ENCODE data around the gene DYNLL1. TPM values are rescaled to one million over a fixed set of nuclear protein-coding genes. Genes with fewer than 3 reads are reported as not detected.
"Not testable (repeated sequence)": the region's sequence is repeated elsewhere in the genome, so short reads cannot be mapped to it uniquely, and the experiment has no call there.

DYNLL1 gene
- total RNA-seq (10 to 100 TPM; 47.2 to 90.1 (median 75.5) TPM), total RNA-seq (22.7 to 126 (median 36.3) reads per million in 29 experiments)
- total RNA-seq (2013) = 86.0 TPM

GRCh38 chr12:120495731-120496412 lies at the start of gene DYNLL1:
TSS of gene DYNLL1 (plus strand) at chr12:120496113. CDS start at chr12:120496422, 309 bp downstream.
- 0% methylated on average over 22 of the region's 53 CpGs for WGBS (ENCODE audit: insufficient coverage)
- Mint-ChIP-seq H3K4me1 (peaks cover 29 to 37% (median 31%) of the 10 kb centered on the region in 3 donors), H3K4me3 (peak within 1 kb of the TSS; percentile 88 to 96 (median 91)), H3K27ac (peak within 1 kb of the TSS; percentile 90 to 93), H3K27me3 (no peaks in the 10 kb centered on the region), H3K9me3 (no peaks in the 10 kb centered on the region), H3K36me3 (peaks cover 15% of the 10 kb centered on the region)
- POLR2A ChIA-PET = interaction anchor here (0.6 to 2.1 kb wide), 9 partner anchors 9 to 295 kb away, joined by 3 to 10 read pairs (median 3); partner anchors contain the start of genes COQ5 (in 1 of the 2), RNU4-2 (in 1 of the 2) and RPLP0 (in 1 of the 2)
- Histone ChIP-seq H3K27ac (ENCODE audit: low read length) (peak within 1 kb of the TSS; percentile 63), H3K4me3 (ENCODE audit: control insufficient read depth in 1 of 2, extremely low read depth in 1 of 2, low read length in 1 of 2) (peak within 1 kb of the TSS; percentile 83 to 97), H3K36me3 (ENCODE audit: control insufficient read depth in 2 of 2, extremely low read depth in 1 of 2, insufficient read depth in 1 of 2, low read length in 1 of 2) (peaks cover 0 to 9% of the 10 kb centered on the region in 2 donors), H3K4me1 (ENCODE audit: control insufficient read depth in 1 of 2, extremely low read depth in 1 of 2, insufficient read depth in 2 of 2, low read length in 2 of 2) (peaks cover 15 to 16% of the 10 kb centered on the region in 2 experiments), H3K9me3 (no peaks in the 10 kb centered on the region), H3K27me3 (replicated peaks in 1 of 2; ENCODE audit: control insufficient read depth in 2 of 2, extremely low read depth in 1 of 2, insufficient read depth in 2 of 2, low read length in 1 of 2) (no peaks in the 10 kb centered on the region)
- ATAC-seq (replicated peaks in 1 of 4) = peak; percentile 95 to 99 (median 97)
- DNase-seq = peak; percentile 89 to 99 (median 95)
- CTCF ChIA-PET = interaction anchor here (0.6 to 1.6 kb wide), 8 partner anchors 25 to 1368 kb away, joined by 3 to 9 read pairs (median 4); partner anchors contain the start of gene SRSF9 (in 1 of the 2)

DNA sequence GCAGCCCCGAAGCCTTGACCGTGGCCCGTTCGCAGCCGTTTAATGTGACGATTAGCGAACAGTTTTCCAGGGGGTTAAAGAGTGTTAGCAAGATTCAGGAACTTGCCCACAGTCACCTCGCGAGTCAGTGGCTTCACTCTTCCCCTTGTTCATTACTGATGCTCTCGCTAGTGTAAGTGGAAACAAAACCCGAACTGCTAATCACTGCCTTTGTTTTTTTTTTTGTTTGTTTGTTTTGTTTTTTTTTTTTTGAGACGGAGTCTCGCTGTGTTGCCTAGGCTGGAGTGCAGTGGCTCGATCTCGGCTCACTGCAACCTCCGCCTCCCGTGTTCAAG lies 49.1 kb upstream of the DYNLL1 start:
- ATAC-seq (replicated peaks in 1 of 4); H3K9me3 ChIP-seq; POLR2A ChIA-PET; H3K27me3 Mint-ChIP-seq; H3K9me3 Mint-ChIP-seq; DNase-seq; H3K27me3 ChIP-seq (replicated peaks in 1 of 2; ENCODE audit: control insufficient read depth in 2 of 2, extremely low read depth in 1 of 2, insufficient read depth in 2 of 2, low read length in 1 of 2); CTCF ChIA-PET: not testable (repeated sequence)
- H3K4me1 ChIP-seq (ENCODE audit: control insufficient read depth in 1 of 2, extremely low read depth in 1 of 2, insufficient read depth in 2 of 2, low read length in 2 of 2) = peaks cover 13 to 31% of the 10 kb centered on the region in 2 experiments
- no CpG with 5 or more reads among the region's 17 CpGs for WGBS (ENCODE audit: insufficient coverage)
- H3K4me3 ChIP-seq (ENCODE audit: control insufficient read depth in 1 of 2, extremely low read depth in 1 of 2, low read length in 1 of 2) = peak overlapping the region; percentile 92 to 99
- peak overlapping the region; percentile 97 to 98 (median 98) for H3K4me3 Mint-ChIP-seq
- peak overlapping the region; percentile 79 for H3K27ac ChIP-seq (ENCODE audit: low read length)
- H3K36me3 Mint-ChIP-seq = peaks cover 16% of the 10 kb centered on the region
- peak overlapping the region; percentile 90 to 96 for H3K27ac Mint-ChIP-seq
- H3K4me1 Mint-ChIP-seq = peaks cover 34 to 44% (median 38%) of the 10 kb centered on the region in 3 donors
- peaks cover 2 to 26% of the 10 kb centered on the region in 2 donors for H3K36me3 ChIP-seq (ENCODE audit: control insufficient read depth in 2 of 2, extremely low read depth in 1 of 2, insufficient read depth in 1 of 2, low read length in 1 of 2)

- Mint-ChIP-seq H3K36me3 (peaks cover 16% of the 10 kb centered on the region), H3K4me3 (peak overlapping the region; percentile 97 to 98 (median 98)), H3K27me3 (no peaks in the 10 kb centered on the region), H3K27ac (peak overlapping the region in 1 of 2 donors; percentile 34), H3K9me3 (no peaks in the 10 kb centered on the region), H3K4me1 (peaks cover 34 to 44% (median 38%) of the 10 kb centered on the region in 3 donors)
- no peak overlapping the region for H3K27ac ChIP-seq (ENCODE audit: low read length)
- no peak for ATAC-seq (replicated peaks in 1 of 4)
- ChIA-PET POLR2A (no interaction called here), CTCF (interaction anchor here (0.6 to 1.2 kb wide), 5 partner anchors 9 to 904 kb away, joined by 3 to 4 read pairs (median 4); partner anchors contain the start of gene ANAPC5 (in 1 of the 2))
- WGBS (ENCODE audit: insufficient coverage) = 100% methylated on average over 4 of the region's 4 CpGs
- DNase-seq = no peak
- H3K36me3 ChIP-seq (ENCODE audit: control insufficient read depth in 2 of 2, extremely low read depth in 1 of 2, insufficient read depth in 1 of 2, low read length in 1 of 2) = peaks cover 0 to 25% of the 10 kb centered on the region in 2 donors
- no peak overlapping the region for H3K4me3 ChIP-seq (ENCODE audit: control insufficient read depth in 1 of 2, extremely low read depth in 1 of 2, low read length in 1 of 2)
- peaks cover 13 to 31% of the 10 kb centered on the region in 2 experiments for H3K4me1 ChIP-seq (ENCODE audit: control insufficient read depth in 1 of 2, extremely low read depth in 1 of 2, insufficient read depth in 2 of 2, low read length in 2 of 2)
- no peaks in the 10 kb centered on the region for H3K27me3 ChIP-seq (replicated peaks in 1 of 2; ENCODE audit: control insufficient read depth in 2 of 2, extremely low read depth in 1 of 2, insufficient read depth in 2 of 2, low read length in 1 of 2)
- H3K9me3 ChIP-seq = no peaks in the 10 kb centered on the region
These were observed 47.9 kb upstream of the DYNLL1 start for GRCh38 chr12:120447992-120448391.

- not testable (repeated sequence) for H3K27me3 ChIP-seq (replicated peaks in 1 of 2; ENCODE audit: control insufficient read depth in 2 of 2, extremely low read depth in 1 of 2, insufficient read depth in 2 of 2, low read length in 1 of 2); H3K27ac ChIP-seq (ENCODE audit: low read length); ATAC-seq (replicated peaks in 1 of 4); H3K9me3 Mint-ChIP-seq; H3K4me3 Mint-ChIP-seq; H3K9me3 ChIP-seq; H3K4me3 ChIP-seq (ENCODE audit: control insufficient read depth in 1 of 2, extremely low read depth in 1 of 2, low read length in 1 of 2); H3K27me3 Mint-ChIP-seq; H3K27ac Mint-ChIP-seq; DNase-seq
- Mint-ChIP-seq H3K36me3 (peaks cover 12% of the 10 kb centered on the region), H3K4me1 (peaks cover 12 to 22% (median 21%) of the 10 kb centered on the region in 3 donors)
- H3K4me1 ChIP-seq (ENCODE audit: control insufficient read depth in 1 of 2, extremely low read depth in 1 of 2, insufficient read depth in 2 of 2, low read length in 2 of 2) = peaks cover 4 to 11% of the 10 kb centered on the region in 2 experiments
- WGBS (ENCODE audit: insufficient coverage) = 92% methylated on average over 2 of the region's 5 CpGs
- POLR2A ChIA-PET = interaction anchor here in 1 of 2 donors (0.5 to 0.7 kb wide), 3 partner anchors 65 to 191 kb away, joined by 3 to 5 read pairs (median 3); no protein-coding TSS in a partner anchor
- H3K36me3 ChIP-seq (ENCODE audit: control insufficient read depth in 2 of 2, extremely low read depth in 1 of 2, insufficient read depth in 1 of 2, low read length in 1 of 2) = peaks cover 0 to 39% of the 10 kb centered on the region in 2 donors
- CTCF ChIA-PET = interaction anchor here (1.2 to 1.8 kb wide), 3 partner anchors 11 to 14 kb away, joined by 3 to 7 read pairs (median 3); no protein-coding TSS in a partner anchor
These were observed 43.4 kb upstream of the DYNLL1 start for GRCh38 chr12:120452524-120452923.

DNA sequence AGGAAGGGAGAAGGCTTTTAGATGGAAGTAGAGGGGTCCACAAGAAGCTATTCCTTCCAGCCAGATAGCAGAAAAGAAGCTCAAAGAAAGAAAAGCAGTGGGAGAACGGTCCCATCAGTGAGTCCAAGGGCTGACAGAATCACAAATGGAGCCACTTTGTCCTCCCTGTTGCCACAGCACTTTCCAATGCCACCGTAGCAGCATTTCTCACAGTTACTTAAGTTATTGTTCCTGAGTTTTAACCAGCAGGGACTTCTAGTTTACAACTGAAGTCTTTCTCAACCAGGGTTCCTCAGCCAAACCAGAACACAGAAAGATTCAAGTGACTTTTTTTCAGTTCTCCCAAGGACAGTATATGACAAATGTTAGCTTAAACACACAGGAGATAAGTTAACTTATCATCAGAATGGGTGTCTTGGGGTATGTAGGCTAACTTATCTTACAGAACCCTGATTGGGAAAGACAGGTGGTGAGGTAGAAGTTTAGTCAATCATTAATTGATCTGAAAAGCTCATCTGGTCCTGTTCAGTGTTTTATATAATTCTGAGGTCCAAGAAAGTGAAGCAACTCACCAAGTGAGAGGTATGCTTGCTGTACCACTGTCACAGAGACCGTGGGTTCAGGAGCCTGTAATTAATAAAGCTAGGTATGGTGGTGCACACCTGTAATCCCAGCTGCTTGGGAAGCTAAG lies 42.7 kb upstream of the DYNLL1 start:
- Histone ChIP-seq H3K27me3 (replicated peaks in 1 of 2; ENCODE audit: control insufficient read depth in 2 of 2, extremely low read depth in 1 of 2, insufficient read depth in 2 of 2, low read length in 1 of 2) (no peaks in the 10 kb centered on the region), H3K36me3 (ENCODE audit: control insufficient read depth in 2 of 2, extremely low read depth in 1 of 2, insufficient read depth in 1 of 2, low read length in 1 of 2) (peaks cover 0 to 43% of the 10 kb centered on the region in 2 donors), H3K9me3 (no peaks in the 10 kb centered on the region), H3K27ac (ENCODE audit: low read length) (no peak overlapping the region), H3K4me3 (ENCODE audit: control insufficient read depth in 1 of 2, extremely low read depth in 1 of 2, low read length in 1 of 2) (no peak overlapping the region), H3K4me1 (ENCODE audit: control insufficient read depth in 1 of 2, extremely low read depth in 1 of 2, insufficient read depth in 2 of 2, low read length in 2 of 2) (peaks cover 2 to 5% of the 10 kb centered on the region in 2 experiments)
- Mint-ChIP-seq H3K9me3 (no peaks in the 10 kb centered on the region), H3K36me3 (peaks cover 12% of the 10 kb centered on the region), H3K27me3 (no peaks in the 10 kb centered on the region), H3K27ac (peak overlapping the region in 1 of 2 donors; percentile 75), H3K4me1 (peaks cover 5 to 15% (median 14%) of the 10 kb centered on the region in 3 donors), H3K4me3 (no peak overlapping the region)
- no peak for DNase-seq
- ChIA-PET CTCF (interaction anchor here (0.5 to 1.8 kb wide), 5 partner anchors 8 to 140 kb away, joined by 3 to 7 read pairs (median 5); partner anchors contain the start of gene DYNLL1 (in 1 of the 2)), POLR2A (interaction anchor here (0.6 to 0.7 kb wide), 3 partner anchors 44 to 190 kb away, joined by 3 read pairs; no protein-coding TSS in a partner anchor)
- 95% methylated on average over 3 of the region's 3 CpGs for WGBS (ENCODE audit: insufficient coverage)
- ATAC-seq (replicated peaks in 1 of 4) = no peak

- ATAC-seq (replicated peaks in 1 of 4) (peak; percentile 81 to 88 (median 82)), DNase-seq (peak in 4 of 35 experiments; percentile 10 to 58 (median 21))
- Mint-ChIP-seq H3K36me3 (peaks cover 16% of the 10 kb centered on the region), H3K9me3 (no peaks in the 10 kb centered on the region), H3K4me1 (peaks cover 4 to 14% (median 10%) of the 10 kb centered on the region in 3 donors), H3K27ac (peak overlapping the region in 1 of 2 donors; percentile 75), H3K4me3 (no peak overlapping the region), H3K27me3 (no peaks in the 10 kb centered on the region)
- Histone ChIP-seq H3K4me3 (ENCODE audit: control insufficient read depth in 1 of 2, extremely low read depth in 1 of 2, low read length in 1 of 2) (no peak overlapping the region), H3K9me3 (no peaks in the 10 kb centered on the region), H3K4me1 (ENCODE audit: control insufficient read depth in 1 of 2, extremely low read depth in 1 of 2, insufficient read depth in 2 of 2, low read length in 2 of 2) (peaks cover 2 to 3% of the 10 kb centered on the region in 2 experiments), H3K27ac (ENCODE audit: low read length) (no peak overlapping the region), H3K27me3 (replicated peaks in 1 of 2; ENCODE audit: control insufficient read depth in 2 of 2, extremely low read depth in 1 of 2, insufficient read depth in 2 of 2, low read length in 1 of 2) (no peaks in the 10 kb centered on the region), H3K36me3 (ENCODE audit: control insufficient read depth in 2 of 2, extremely low read depth in 1 of 2, insufficient read depth in 1 of 2, low read length in 1 of 2) (peaks cover 0 to 50% of the 10 kb centered on the region in 2 donors)
- WGBS (ENCODE audit: insufficient coverage) = no CpG with 5 or more reads among the region's 4 CpGs
- POLR2A ChIA-PET = no interaction called here
- CTCF ChIA-PET = interaction anchor here (0.9 to 1.6 kb wide), 4 partner anchors 9 to 43 kb away, joined by 3 to 5 read pairs (median 4); partner anchors contain the start of gene DYNLL1 (in 1 of the 2)
These were observed 41.9 kb upstream of the DYNLL1 start for GRCh38 chr12:120453977-120454376.
